ENCODE results near the gene BAMBI. TPM values are rescaled to one million over a fixed set of nuclear protein-coding genes. Genes with fewer than 3 reads are reported as not detected.

Gene BAMBI
- total and polyA plus RNA-seq, 5 donors from 2014 or later = 0.20 to 1.2 TPM; not detected in 3

Other genes with a start within 250 kb of the BAMBI start
- gene WAC, start 144.4 kb upstream of the BAMBI start, total RNA-seq = 205 TPM
- 100 to 1,000 TPM in 1 of 4 donors, 10 to 100 TPM in 3; 80.5 to 100 (median 89.4) TPM for gene WAC, start 144.4 kb upstream of the BAMBI start, polyA plus RNA-seq

All from CD4-positive, CD25-positive, alpha-beta regulatory T cell (primary cell).